ENCODE results near the gene TNFRSF1B. TPM values are rescaled to one million over a fixed set of nuclear protein-coding genes. Genes with fewer than 3 reads are reported as not detected.

Gene TNFRSF1B
- total RNA-seq, 6 experiments from 2014 or later, result 0.14 to 0.66 (median 0.33) TPM

DNA sequence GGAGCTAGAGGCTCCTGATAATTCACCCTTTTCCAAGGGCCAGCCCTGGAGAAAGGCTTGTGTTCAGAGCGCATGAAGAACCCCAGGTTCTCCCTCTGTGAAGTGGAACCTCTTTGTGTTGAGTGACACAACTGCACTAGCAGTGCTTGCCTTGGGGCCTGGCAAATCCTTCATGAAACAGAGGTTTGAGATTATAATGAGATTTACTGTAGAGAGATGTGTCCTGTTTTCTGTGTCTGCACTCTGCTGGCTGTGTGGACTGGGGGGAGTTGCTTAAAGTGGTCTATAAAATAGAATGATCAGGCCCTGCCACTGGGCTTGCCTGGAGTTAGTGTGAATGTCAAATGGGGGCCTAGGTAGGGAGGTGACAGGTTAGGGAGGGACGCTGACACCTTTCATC lies 11.5 kb upstream of the TNFRSF1B start:
- H3K27ac Mint-ChIP-seq, result no peak overlapping the region

GRCh38 chr1:12157366-12158231 lies 9.2 kb upstream of the TNFRSF1B start:
- Mint-ChIP-seq H3K4me1 (ENCODE audit: low read depth) (peaks cover 39% of the 10 kb centered on the region), H3K4me3 (no peak overlapping the region), H3K36me3 (ENCODE audit: low read depth) (no peaks in the 10 kb centered on the region), H3K9me3 (no peaks in the 10 kb centered on the region), H3K27me3 (ENCODE audit: insufficient read depth) (no peaks in the 10 kb centered on the region), H3K27ac (no peak overlapping the region)
- DNase-seq, result no peak
- TF ChIP-seq, protein P1, sequence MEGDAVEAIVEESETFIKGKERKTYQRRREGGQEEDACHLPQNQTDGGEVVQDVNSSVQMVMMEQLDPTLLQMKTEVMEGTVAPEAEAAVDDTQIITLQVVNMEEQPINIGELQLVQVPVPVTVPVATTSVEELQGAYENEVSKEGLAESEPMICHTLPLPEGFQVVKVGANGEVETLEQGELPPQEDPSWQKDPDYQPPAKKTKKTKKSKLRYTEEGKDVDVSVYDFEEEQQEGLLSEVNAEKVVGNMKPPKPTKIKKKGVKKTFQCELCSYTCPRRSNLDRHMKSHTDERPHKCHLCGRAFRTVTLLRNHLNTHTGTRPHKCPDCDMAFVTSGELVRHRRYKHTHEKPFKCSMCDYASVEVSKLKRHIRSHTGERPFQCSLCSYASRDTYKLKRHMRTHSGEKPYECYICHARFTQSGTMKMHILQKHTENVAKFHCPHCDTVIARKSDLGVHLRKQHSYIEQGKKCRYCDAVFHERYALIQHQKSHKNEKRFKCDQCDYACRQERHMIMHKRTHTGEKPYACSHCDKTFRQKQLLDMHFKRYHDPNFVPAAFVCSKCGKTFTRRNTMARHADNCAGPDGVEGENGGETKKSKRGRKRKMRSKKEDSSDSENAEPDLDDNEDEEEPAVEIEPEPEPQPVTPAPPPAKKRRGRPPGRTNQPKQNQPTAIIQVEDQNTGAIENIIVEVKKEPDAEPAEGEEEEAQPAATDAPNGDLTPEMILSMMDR (IDR thresholded peaks at IDR 0.05), result no peak

More for the DNA sequence above, 11.5 kb upstream of the TNFRSF1B start:
- H3K9me3 Mint-ChIP-seq, result no peaks in the 10 kb centered on the region
- H3K4me3 Mint-ChIP-seq, result no peak overlapping the region
- no peaks in the 10 kb centered on the region for H3K36me3 Mint-ChIP-seq (ENCODE audit: low read depth)
- peaks cover 23% of the 10 kb centered on the region for H3K4me1 Mint-ChIP-seq (ENCODE audit: low read depth)
- no peak for DNase-seq
- H3K27me3 Mint-ChIP-seq (ENCODE audit: insufficient read depth), result no peaks in the 10 kb centered on the region
- TF ChIP-seq, protein P1 (IDR thresholded peaks at IDR 0.05), result no peak

GRCh38 chr1:12158357-12159092 lies 8.3 kb upstream of the TNFRSF1B start:
- Mint-ChIP-seq H3K27me3 (ENCODE audit: insufficient read depth) (peaks cover 3% of the 10 kb centered on the region), H3K27ac (no peak overlapping the region), H3K4me3 (no peak overlapping the region), H3K4me1 (ENCODE audit: low read depth) (peaks cover 31% of the 10 kb centered on the region), H3K9me3 (no peaks in the 10 kb centered on the region), H3K36me3 (ENCODE audit: low read depth) (no peaks in the 10 kb centered on the region)
- TF ChIP-seq, protein P1 (IDR thresholded peaks at IDR 0.05), result no peak
- DNase-seq, result no peak

DNA sequence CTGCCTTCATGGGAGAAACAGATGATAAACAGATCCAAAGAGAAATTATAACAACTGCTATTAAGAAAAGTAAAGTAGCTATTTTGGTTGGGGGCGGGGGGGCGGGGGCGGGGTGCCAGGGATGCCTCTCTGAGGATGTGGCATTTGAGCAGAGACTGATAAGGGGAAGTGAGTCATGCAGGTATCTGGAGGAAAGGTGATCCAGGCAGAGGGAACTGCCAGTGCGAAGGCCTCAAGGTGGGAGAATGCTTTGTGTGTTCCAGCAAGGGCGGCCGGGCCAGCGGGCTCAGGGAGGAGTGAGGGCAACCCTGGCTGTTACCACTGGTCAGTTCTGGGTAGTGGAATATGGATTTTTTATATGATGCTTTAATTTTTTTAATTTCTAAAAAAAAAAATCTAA lies 7.0 kb upstream of the TNFRSF1B start:
- TF ChIP-seq, protein P1 (IDR thresholded peaks at IDR 0.05), result no peak
- peaks cover 10% of the 10 kb centered on the region for H3K27me3 Mint-ChIP-seq (ENCODE audit: insufficient read depth)
- no peak overlapping the region for H3K27ac Mint-ChIP-seq
- H3K9me3 Mint-ChIP-seq, result no peaks in the 10 kb centered on the region
- H3K36me3 Mint-ChIP-seq (ENCODE audit: low read depth), result no peaks in the 10 kb centered on the region
- H3K4me3 Mint-ChIP-seq, result no peak overlapping the region
- no peak for DNase-seq
- peaks cover 25% of the 10 kb centered on the region for H3K4me1 Mint-ChIP-seq (ENCODE audit: low read depth)

GRCh38 chr1:12161324-12161661 lies 5.5 kb upstream of the TNFRSF1B start:
- Mint-ChIP-seq H3K4me3 (no peak overlapping the region), H3K27me3 (ENCODE audit: insufficient read depth) (peaks cover 12% of the 10 kb centered on the region), H3K27ac (peak overlapping the region; percentile 81), H3K4me1 (ENCODE audit: low read depth) (peaks cover 25% of the 10 kb centered on the region), H3K9me3 (no peaks in the 10 kb centered on the region), H3K36me3 (ENCODE audit: low read depth) (no peaks in the 10 kb centered on the region)
- TF ChIP-seq, protein P1 (IDR thresholded peaks at IDR 0.05), result no peak
- DNase-seq, result no peak

All from HFFc6 (cell line).